Inferior parietal cortex (tissue), 1 donor: ENCODE results near the gene PCCB.
"Not testable (repeated sequence)": the region's sequence is repeated elsewhere in the genome, so short reads cannot be mapped to it uniquely, and the experiment has no call there.

Experiments
- DNase-seq: peaks from one replicate; pipeline ENCODE4 v3.0.0-alpha.2; 2016; ENCODE audit errors: extremely low spot score

Gene PCCB

GRCh38 chr3:136326316-136326715 lies 76.2 kb downstream of the PCCB start:
- DNase-seq: no peak

- DNase-seq: no peak
Measured at GRCh38 chr3:136327671-136328070, 77.5 kb downstream of the PCCB start.

GRCh38 chr3:136329593-136329992 lies 79.5 kb downstream of the PCCB start:
- DNase-seq: no peak

GRCh38 chr3:136330900-136331299 lies 80.8 kb downstream of the PCCB start:
- DNase-seq: no peak

GRCh38 chr3:136332302-136332701 lies 82.2 kb downstream of the PCCB start:
- DNase-seq: no peak

- no peak for DNase-seq
Measured at GRCh38 chr3:136332776-136333175, 82.6 kb downstream of the PCCB start.

GRCh38 chr3:136334209-136334608 lies 84.1 kb downstream of the PCCB start:
- DNase-seq: no peak

- not testable (repeated sequence) for DNase-seq
Measured at GRCh38 chr3:136334726-136335125, 84.6 kb downstream of the PCCB start.

- no peak for DNase-seq
Measured at GRCh38 chr3:136336329-136337100, 86.4 kb downstream of the PCCB start.

- no peak for DNase-seq
Measured at GRCh38 chr3:136343446-136343845, 93.3 kb downstream of the PCCB start.

- no peak for DNase-seq
Measured at GRCh38 chr3:136343873-136344555, 93.9 kb downstream of the PCCB start.

GRCh38 chr3:136346486-136346885 lies 96.3 kb downstream of the PCCB start:
- DNase-seq: no peak

GRCh38 chr3:136350132-136350531 lies 100.0 kb downstream of the PCCB start:
- no peak for DNase-seq

GRCh38 chr3:136350557-136350956 lies 100.4 kb downstream of the PCCB start:
- DNase-seq: no peak

- no peak for DNase-seq
Measured at GRCh38 chr3:136351351-136351750, 101.2 kb downstream of the PCCB start.

- no peak for DNase-seq
Measured at GRCh38 chr3:136351905-136352304, 101.8 kb downstream of the PCCB start.

- no peak for DNase-seq
Measured at GRCh38 chr3:136353461-136353860, 103.3 kb downstream of the PCCB start.

GRCh38 chr3:136366289-136366688 lies 116.1 kb downstream of the PCCB start:
- no peak for DNase-seq

GRCh38 chr3:136375800-136376199 lies 125.7 kb downstream of the PCCB start:
- not testable (repeated sequence) for DNase-seq

- no peak for DNase-seq
Measured at GRCh38 chr3:136377508-136377907, 127.4 kb downstream of the PCCB start.

- DNase-seq: no peak
Measured at GRCh38 chr3:136378011-136378410, 127.9 kb downstream of the PCCB start.
